HG03342 (cell line): Measurements from ENCODE around the gene MGAM2.

Experiments
- ATAC-seq: cut with Tn5 transposase; IDR thresholded peaks from one replicate; pipeline ENCODE4 v1.9.1; 2021; ENCODE audit warnings: mild to moderate bottlenecking, moderate library complexity; ENCODE audit not compliant: unreplicated experiment

MGAM2 gene

DNA sequence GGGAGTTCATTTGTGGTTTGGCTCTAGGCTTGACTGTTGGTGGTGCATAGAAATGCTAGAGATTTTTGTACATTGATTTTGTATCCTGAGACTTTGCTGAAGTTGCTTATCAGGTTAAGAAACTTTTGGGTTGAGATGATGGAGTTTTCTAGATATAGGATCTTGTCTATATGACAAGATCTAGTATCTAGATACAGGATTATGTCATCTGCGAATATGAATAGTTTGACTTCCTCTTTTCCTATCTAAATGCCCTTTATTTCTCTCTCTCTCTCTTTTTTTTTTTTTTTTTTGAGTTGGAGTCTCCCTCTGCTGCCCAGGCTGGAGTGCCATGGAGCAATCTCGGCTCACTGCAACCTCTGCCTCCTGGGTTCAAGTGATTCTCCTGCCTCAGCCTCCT, 62.9 kb downstream of the MGAM2 start:
- no peak for ATAC-seq

DNA sequence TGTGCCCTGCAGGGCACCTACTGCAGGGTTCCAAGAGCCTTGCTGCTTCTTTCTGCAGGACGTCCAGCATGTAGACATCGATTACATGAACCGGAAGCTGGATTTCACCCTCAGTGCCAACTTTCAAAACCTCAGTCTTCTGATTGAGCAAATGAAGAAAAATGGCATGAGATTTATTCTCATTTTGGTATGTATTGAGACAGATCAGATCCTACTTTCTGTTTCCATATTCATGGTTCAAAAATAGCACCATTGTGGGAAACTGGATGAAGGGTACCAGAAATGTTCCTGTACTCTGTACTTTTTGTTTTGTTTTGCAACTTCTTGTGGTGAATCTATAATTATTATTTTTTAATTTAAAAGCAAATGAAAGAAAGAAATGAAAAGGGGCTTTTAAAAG, 64.1 kb downstream of the MGAM2 start:
- no peak for ATAC-seq

DNA sequence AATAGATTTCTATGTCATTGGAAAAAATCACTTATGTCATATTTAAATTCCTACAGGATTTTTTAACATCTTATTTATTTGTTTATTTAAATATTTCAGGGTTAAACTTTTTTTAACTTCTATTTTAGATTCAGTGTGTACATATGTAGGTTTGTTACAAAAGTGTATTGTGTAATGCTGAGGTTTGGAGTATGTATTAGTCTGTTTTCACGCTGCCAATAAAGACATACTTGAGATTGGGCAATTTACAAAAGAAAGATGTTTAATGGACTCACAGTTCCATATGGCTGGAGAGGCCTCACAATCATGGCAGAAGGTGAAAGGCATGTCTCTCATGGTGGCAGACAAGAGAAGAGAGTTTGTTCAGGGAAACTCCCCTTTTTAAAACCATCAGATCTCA, 65.4 kb downstream of the MGAM2 start:
- ATAC-seq, result no peak

DNA sequence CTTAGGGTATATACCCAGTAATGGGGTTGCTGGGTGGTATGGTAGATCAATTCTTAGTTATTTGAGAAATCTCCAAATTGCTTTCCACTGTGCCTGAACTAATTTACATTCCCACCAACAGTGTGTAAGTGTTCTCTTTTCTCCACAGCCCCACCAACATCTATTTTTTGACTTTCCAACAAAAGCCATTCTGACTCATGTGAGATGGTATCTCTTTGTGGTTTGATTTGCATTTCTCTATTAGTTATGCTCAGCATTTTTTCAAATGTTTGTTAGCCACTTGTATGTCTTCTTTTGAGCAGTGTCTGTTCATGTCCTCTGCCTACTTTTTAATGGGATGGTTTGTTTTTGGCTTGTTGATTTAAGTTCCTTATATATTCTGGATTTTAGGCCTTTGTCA, 66.4 kb downstream of the MGAM2 start:
- ATAC-seq, result no peak

DNA sequence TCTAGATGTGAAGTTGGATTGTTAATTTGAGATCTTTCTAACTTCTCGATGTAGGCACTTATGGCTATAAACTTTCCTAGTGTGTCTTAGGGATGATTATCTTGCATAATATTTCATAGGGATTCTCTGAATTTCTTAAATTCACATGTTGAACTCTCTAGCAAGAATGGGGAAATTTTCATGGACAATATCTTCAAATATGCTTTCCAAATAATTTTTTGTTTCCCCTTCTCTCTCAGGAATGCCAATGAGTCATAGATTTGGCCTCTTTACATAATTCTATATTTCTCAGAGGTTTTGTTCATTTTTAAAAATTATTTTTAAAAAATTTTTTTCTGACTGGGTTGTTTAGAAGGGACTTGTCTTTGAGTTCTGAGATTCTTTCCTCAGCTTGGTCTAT, 68.9 kb downstream of the MGAM2 start:
- no peak for ATAC-seq

DNA sequence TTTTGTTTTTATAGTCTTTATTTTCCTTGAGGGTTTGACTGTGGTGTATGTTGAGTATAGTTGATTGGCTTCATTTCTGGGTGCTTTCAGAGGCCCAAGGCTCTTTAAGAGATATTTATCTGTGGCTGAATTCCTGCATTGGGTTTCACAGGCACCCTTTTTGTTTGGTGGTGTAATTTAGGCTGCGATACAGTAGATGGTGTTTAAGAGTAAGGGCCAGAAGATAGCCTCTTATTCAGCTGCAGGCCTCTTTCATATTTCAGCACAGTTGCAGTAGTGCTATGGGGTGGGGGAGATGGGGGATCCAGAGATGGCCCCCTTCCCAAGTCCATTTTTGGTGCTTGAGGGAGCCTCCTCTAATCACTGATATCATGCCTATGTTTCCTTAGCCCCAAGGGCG, 69.7 kb downstream of the MGAM2 start:
- ATAC-seq, result no peak

DNA sequence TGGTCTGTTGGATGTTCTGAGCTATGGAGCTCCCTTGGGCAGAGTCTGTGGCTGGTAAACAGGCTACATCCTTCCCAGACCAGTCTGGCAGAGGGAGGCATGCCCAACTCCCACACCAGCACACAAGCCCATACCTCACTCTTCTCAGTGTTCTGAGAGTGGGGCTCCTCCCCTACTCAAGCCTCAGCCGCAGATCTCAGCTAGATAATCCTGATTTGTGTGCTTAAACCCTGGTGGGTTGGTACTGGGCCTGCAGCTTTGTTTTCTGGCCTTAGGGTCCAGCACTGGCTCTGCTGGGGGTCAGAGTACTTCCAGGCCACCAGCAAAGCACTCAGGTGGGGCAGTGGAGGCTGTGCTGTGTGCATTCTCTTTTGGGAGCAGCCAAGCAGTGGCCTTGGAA, 70.4 kb downstream of the MGAM2 start:
- no peak for ATAC-seq

DNA sequence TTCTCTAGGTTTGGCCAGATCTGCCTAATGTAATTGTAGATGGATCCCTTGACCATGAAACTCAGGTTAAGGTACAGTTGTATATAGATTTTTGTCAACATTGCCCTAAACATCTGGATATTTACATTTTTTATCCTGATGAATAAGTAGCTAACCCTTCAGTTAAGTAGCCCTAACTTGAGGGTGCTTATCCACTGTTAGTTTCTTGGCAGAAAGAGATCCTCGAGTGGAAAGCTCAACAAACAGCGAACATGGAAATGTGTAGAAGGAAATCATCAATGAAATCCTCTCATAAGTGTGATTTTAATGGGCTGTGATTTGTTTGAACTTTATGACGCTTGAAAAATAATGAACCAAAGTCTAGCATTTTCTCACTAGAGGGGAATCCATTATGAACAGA, 73.6 kb downstream of the MGAM2 start:
- no peak for ATAC-seq

DNA sequence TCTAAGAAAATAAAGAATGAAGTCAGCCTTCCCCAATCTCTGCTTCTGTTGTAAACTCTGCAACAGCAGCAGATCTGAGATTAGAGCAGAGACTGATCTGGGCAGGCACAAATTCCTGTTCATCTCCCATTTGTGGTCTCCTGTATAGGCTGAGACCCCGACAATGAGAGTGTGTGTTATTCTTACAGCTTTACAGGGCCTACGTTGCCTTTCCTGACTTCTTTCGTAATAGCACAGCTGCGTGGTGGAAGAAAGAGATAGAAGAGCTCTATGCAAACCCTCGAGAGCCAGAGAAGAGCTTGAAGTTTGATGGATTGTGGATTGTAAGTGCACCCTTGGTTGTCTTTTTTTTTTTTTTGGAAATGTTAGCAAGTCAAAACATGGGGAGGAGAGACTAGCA, 74.3 kb downstream of the MGAM2 start:
- ATAC-seq, result no peak

DNA sequence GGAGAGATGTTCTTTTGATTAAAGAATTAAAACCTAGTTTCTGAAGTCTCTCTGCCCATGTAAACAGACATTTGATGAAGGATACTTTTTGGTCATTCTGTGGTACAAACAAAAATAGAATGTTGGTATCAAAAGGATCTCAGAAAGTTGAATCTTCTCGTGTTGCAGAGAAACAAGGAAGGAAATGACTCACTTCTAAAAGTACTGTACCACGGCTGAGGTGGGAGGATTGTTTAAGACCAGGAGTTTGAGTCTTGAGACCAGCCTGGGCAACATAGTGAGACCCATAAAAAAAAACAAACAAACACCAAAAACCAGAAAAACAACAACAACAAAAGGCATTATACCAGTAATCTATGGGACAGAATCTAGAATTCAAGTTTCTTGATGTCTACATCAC, 76.6 kb downstream of the MGAM2 start:
- ATAC-seq, result no peak

DNA sequence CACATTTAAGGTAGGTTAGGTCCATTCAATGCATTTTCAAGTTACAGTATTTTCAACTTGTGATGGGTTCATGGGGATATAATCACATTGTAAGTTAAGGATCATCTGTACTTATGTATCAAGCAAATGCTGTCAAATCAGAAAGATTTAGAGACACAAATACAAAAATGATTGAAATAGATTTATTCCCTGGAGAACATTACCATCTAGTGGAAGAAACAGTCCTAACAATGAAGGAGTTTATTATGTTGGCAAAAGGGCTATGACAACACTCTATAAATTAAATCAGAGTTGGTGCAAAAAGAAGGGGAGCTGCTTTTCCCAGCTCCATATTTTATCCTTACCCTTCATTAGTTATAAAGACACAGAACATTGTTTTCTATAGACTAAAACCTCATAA, 77.3 kb downstream of the MGAM2 start:
- no peak for ATAC-seq

DNA sequence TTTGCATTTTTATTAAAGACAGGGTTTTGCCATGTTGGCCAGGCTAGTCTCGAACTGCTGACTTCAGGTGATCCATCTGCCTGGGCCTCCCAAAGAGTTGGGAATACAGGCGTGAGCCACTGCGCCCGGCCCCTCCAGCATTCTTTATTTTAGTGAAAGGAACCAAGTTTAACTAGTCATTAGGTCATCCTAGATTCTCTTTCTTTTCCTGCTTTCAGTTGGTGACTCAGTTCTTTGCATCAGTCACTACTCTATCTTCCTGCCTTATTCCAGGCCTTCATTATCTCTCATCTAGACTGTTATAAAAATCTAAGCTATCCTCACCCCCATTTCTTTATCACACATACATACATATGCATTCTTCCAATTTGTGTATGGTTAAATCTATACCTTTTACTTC, 82.7 kb downstream of the MGAM2 start:
- ATAC-seq, result no peak

DNA sequence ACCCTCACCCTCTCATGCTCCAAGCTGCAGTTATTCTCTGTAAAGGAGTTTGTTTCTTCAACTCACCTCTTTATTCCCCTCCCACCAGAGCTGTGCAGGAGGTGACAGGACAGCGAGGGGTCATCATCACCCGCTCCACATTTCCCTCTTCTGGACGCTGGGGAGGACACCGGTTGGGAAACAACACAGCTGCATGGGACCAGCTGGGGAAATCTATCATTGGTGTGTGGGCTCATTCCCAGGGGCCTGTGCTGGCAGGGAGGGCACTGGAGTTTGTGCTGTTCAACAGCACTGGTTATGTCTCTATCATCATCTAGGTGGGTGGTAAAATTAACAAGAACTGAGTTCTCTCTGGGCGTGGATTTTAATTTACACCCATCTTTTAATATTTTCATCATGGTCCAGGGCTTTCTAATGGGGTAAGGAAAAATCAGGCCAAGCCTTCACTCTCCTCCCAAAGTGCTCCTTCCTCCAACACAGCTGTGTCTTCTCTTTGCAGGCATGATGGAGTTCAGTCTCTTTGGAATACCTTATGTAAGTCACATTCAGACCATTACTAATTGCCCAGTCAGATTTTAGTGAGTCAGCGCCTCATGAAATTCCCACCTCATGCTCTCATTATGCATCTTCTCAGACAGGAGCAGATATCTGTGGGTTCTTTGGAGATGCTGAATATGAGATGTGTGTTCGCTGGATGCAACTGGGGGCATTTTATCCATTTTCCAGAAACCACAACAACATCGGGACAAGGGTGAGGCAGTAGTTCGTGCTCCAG, 84.7 kb downstream of the MGAM2 start:
- ATAC-seq, result no peak

DNA sequence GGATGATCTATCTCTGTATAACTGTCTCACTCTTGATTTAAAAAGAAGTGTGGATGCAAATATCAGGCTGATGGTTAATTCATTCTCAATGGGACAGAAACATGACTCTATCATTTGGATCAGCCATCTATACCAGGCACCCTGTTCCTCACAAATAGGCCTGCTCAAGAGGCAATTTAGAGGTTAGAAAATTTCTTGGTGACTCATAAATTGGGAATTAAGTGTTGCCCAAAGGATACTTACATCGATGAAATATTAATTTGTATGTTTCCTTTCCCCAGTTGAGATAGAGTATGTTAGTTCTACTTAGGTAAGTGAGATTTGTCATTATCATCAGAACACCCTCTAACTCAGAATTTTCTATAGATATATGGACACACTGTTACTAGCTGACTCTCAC, 88.7 kb downstream of the MGAM2 start:
- no peak for ATAC-seq

DNA sequence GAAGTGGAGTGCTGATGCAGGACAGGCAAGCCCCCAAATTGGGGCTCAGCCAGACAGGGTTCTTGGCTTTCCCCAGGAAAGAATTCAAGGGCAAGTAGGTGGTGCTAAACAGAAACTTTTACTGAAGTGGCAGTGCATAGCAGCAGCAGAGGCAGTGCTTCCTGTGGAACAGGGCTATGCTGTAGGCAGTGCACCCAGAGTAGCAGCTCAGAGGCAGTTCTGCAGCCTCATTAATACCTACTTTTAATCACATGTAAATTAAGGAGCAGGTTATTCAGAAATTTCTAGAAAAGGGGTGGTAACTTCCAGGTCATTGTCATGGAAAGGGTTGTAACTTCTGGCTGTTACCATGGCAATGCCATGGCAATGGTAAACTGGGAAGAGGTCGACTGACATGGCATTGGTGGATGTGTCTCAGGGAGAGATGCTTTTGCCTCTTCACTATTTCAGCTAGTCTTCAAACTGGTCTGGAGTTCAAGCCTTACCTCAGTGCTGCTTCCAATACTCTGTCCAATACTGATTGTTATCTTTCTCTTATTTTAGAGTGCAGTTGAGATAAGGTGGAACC, 117.1 kb downstream of the MGAM2 start:
- no peak for ATAC-seq

DNA sequence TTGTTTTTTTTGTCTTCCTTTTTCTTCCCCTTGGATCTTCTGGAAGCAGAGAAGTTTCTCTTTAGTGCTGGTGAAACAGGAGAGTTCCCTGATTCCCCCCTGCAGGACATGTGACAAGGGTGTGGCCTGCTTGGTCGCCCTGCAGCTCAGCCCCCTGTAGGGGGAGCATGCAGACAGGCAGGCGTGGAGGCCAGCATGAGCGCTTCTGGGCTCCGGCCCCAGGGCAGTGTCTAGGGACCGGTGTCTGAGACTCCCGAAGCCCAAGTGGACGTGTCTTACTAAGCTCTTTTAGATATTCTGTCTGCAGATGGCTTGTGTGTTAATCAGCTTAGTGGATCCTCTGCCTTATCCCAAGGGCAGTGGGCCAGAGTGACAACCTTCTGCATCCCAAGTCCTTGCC, 120.2 kb downstream of the MGAM2 start:
- ATAC-seq, result no peak

DNA sequence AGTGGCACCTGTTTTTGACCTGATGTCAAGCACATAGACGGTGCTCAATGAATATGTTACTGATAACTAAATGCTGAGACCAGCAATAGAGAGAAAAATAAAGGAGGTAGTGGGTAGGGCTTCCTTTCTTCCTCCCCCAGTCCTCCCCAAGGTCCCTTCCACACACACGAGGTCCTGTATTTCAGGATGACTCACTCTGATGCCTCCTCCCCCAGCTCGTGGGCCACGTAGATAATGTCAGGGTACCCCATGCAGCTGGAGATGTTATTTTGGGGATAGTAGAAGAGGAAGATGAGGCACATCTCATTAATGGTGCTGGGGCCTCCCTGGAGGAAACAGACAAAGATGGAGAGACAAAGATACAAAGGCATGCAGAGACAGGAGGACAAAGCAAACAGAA, 129.0 kb downstream of the MGAM2 start:
- ATAC-seq, result no peak

DNA sequence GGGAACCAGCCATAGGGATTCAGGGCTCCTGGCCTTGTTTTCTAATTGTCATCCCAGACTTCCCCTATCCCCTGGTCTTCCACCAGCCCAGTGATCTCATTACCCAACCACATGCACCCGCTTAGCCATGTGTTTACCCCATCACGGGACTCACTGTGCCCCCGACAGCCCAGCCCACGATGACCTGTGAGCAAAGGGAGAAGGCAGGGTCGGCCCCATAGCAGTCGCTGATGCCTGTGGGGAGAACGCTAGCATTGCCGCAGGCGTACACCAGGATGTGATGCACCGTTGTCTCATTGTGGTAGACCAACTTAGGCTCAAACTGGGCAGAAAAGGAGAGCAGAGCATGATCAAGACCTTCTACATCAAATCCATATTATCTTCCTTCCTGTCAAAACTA, 132.3 kb downstream of the MGAM2 start:
- ATAC-seq, result no peak

DNA sequence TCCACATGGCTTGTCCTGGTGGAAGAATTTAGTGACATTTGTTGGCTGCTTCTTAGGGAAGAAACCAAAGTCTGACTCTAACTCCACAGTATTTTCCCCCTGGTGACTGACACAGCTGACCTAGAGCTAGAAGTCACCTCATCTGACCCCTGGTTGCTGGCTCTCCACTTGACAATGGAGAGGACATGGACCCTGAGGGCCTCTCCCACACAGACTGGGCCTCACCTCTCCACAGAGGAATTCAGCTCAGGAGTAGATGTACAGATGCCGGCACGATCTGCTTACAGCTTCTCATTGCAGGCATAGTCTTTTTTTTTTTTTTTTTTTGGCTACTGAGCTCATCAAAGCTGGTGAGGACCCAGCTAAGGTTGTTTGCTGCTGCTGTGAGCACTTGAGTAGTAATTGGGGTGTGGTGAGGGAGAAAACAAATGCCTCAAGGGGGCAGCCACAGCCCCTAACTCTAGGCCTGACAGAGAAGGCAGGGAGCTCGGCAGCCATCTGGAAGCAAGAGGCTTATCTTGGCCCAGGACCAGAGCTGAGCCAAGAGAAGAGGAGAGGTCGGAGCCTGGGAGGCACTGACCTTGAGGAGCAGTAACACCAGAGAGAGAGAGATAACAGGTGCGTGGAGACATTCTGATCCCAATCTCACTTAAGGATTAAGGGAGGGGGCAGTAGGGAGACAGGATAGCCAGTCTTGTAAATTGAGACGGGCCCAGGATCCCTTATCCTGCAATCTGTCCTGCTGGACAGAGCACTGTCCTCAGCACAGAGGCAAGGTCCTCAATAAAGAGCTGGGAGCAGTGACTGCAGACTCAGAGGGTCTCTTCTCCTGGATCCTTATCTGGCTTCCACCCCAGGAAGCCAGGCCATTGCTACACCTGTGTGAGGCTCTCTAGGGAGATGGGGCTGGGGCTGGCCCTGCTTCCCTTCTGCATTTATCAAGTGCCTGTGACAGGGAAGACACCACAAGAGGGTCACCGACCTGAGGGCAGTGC, 136.9 kb downstream of the MGAM2 start:
- ATAC-seq, result no peak

DNA sequence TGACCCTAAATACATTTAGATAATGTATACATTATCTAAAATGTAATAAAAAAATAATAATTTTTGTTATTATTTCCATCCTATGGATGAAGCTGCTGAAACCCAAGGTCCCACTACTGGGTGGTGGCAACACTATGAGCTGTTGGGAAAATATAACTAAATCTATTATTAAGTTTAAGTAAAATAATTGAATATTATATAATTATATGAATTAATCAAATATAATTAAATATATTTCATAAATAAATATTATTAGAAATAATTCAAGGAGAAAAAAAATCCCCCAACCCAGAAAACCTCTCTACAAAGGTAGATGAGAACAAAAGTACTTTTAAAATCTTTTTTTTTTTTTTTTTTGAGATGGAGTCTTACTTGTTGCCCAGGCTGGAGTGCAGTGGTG, 138.4 kb downstream of the MGAM2 start:
- ATAC-seq, result no peak

DNA sequence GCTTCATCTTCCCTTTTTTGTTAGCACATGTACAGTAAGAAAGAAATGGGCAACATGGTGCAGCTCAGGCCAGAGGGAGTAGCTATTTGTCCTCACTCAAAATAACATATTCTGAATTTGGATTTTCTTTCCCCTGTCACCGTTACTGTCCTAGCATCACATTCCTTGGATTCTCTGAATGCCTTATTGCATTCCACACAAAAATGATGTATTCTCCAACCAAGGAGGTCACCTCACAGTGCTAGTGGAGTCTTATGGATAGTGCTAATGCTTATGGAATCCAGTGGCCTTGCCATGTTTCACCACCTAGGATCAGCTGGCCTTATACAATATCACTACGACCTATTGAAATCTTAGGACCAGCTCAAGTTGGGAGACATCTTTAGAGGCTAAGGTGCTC, 139.2 kb downstream of the MGAM2 start:
- ATAC-seq, result no peak

DNA sequence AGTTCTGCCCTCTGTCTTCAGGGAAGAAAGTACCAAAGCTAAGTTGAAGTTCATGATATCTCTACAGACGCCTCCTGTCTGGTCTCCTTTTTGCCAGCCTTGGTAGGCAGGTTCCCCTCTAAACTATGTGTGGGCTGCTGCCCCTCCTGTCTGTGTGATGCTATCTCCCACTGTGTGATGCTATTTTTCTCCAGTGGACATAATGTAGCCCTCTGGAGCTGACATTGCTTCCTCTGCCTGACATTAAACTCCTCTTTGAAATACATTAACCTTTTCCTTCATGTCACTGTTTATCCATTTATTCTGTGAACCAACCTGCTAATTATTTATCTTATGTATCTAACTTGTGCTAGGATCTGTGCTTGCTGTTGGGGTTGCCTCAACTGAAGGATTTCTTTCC, 146.4 kb downstream of the MGAM2 start, which contains the start of gene PRSS58:
Gene PRSS58 (minus strand): TSS at position 101 of the 400 bp plus-strand sequence. CDS start 351 bp downstream, outside the sequence.
- ATAC-seq, result no peak
